ENCODE measurements around the gene PELI2.
"Not testable (repeated sequence)": the region's sequence is repeated elsewhere in the genome, so short reads cannot be mapped to it uniquely, and the experiment has no call there.

PELI2 gene

DNA sequence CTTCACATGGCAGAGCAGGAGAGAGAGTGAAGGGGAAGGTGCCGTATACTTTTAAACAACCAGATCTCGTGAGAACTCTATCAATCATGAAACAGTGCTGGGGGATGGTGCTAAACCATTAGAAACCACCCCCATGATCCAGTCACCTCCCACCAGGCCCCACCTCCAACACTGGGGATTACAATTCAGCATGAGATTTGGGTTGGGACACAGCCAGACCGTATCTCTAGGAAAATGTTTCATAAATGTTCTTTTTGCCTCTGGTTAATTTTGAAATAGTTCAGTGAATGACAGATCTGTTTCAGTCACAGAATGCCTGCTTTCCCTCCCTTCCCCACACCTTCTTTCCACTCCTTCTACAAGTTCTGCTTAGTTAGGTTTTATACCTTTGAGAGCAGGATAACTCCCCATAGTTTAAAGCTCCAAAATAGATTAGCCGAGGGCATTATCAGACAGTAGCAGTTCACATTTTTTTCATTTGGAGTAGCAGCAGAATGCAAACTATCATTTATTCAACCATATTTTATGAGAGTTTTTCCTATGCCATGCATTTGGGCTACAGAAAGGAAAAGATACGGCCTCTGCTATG, 27.1 kb downstream of the PELI2 start:
- DNase-seq: no peak

DNA sequence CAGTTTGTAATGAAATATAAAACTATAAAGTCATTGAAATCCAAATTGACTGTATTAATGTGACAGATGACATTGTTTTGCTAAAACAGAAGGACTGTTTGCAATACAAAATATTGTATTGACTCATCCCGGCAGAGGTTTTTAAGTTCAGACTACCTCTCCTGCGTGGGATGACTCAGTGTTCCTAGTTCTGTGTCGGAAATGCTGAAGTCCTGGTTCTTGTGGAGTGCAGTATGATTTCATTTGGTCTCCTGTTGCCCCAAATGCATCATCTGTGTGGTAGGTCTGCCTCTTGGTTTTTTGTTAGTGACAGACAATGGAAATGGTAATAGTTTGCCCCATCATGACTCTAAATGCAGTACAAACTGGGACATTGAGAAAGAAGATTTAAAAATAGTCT, 27.8 kb downstream of the PELI2 start:
- DNase-seq: no peak

GRCh38 chr14:56147449-56147848, 29.2 kb downstream of the PELI2 start:
- no peak for DNase-seq

DNA sequence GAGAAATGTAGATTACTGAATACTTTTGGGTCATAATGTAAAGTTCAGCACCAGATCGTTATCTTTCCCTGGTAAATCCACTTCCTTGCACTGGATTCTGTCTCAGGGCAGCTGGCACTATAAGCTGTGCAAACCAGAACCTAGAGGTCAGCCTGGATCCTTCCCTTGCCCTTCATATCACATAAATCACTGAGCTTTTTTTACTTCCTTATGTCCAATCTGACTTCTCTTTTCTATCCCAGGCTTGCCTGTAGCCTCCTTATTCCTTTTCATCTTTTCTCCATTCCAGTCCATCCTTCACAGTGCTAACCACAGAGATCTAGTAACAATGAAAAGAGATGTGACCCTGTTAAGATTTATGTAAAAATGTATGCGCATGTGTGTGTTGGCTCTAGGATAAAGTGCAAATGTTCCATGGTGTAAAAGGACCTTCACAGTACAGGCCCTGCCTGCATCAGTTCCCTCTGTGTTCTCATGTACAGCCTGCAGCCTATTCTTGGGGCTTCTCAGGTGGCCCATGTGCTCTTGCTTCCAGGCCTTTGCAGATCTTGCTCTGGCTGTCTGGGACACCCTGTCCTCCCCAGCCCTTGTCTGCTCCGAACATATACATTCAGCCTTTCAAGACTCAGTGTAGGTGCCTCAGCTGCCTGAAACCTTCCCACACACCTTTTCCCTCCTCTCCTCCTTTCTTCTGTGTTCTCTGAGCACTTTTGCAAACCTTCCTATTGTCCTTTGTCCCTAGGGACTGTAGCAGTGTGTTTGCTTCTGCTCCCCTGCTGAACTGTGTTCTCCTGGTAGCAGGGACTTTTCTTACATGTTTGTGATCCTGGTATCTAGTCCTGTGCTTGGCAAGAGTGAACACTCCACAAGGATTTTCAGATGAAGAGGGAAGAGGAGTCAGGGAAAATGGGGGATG, 30.0 kb downstream of the PELI2 start:
- no peak for DNase-seq

DNA sequence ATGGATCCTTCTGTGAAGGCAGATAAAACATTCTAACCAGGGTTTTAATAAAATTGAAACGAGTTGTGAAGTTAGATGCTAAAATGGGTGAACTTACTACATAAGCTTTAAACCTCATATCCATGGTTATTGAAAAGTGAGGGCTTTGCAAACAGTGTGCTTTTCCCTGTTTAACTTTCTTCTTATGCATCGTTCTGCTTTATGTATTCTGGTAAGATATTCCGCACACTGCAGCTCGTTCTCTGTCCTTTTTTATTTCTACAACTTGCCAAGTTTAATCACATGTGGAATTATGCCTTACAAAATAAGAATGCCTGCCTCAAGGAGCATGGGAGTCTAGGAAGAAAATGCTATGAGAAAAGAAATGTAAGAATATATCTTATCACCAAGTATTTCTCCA, 30.9 kb downstream of the PELI2 start:
- no peak for DNase-seq

GRCh38 chr14:56149995-56150394, 31.8 kb downstream of the PELI2 start:
- no peak for DNase-seq

- DNase-seq: no peak
Observed at GRCh38 chr14:56150645-56151345, 32.6 kb downstream of the PELI2 start.

DNA sequence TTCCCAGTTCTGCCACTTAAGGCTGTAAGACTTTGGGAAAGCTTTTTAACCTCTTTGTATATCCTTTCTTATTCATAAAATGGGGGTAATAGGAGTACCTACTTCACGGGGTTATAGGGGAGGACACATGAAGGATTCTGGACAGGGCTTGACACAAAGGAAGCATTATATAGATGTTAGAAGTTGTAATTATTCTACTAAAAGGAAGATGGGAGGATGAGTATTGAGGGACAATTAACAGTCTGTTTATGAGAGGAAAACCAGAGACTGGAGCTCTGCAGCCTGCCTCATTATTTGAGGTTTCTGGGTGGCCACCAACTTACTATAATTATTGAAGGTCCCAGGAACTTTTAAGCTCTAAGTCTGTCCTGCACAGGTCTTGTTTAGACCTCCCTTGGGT, 34.0 kb downstream of the PELI2 start:
- no peak for DNase-seq

GRCh38 chr14:56153267-56153666, 35.1 kb downstream of the PELI2 start:
- DNase-seq: no peak

DNA sequence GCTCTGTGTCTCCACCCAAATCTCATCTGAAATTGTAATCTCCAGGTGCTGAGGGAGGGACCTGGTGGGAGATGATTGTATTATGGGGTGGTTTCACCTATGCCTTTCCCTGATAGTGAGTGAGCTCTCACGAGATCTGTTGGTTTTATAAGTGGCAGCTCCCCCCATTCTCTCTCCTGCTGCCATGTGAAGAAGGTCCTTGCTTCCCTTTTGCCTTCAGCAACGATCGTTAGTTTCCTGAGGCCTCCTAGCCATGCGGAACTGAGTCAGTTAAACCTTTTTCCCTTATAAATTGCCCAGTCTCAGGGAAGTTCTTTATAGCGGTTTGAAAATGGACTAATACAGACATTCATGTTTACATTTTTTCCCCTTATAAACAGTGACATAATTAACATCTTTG, 36.1 kb downstream of the PELI2 start:
- no peak for DNase-seq

DNA sequence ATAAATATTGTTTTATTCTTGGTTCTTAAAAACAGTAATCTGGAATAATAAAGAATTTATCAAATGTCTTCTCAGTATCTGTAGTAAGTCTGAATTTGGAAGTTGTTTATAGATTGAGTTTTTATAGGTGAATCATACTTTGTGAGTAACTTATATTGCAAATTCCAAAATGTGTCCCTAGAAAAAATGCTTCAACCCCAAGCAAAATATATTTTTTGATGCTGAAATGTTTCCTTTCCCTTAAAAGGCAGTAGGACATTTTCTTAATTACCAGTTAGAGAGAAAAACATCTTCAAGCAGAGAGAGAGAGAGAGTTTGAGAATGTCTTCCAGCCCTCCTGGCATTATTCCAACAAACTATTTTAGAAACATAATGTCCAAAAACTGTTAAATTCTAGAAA, 37.9 kb downstream of the PELI2 start:
- no peak for DNase-seq

DNA sequence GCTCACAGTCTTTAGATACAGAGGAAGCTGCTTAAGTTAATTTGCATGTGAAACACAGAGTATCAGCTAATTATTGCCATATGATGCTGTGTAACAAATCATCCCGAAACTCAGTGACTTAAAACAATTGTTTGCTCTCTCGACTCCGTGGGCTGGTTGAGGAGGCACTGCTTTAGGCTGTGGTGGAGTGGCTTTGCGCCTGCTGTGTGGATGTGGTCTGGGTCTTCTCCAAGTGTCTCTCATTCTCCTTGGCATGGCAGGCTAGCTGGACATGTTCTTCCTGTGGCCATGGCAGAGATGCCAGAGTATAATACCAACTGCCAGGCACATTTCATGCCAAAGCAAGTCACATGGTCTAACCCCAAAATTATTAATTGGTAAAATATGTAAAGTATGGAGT, 40.9 kb downstream of the PELI2 start:
- no peak for DNase-seq

DNA sequence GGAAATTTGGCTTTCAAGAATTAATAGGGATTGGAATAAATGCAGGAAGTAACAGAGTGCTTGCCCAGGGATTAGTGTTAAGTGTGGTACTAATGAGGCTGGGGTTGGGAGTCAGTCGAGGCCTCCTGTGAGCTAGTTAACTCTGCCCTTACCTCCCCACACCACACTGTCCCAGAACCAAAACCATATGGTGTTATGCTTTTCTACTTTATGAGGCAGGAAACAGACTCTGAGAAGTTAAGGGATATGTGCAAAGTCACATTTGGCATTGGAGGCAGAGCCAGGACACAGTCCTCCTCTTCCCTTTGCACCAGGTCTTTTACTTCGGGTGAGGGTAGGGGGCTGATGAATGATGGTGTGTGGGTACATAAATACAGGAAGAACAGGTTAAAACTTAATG, 41.9 kb downstream of the PELI2 start:
- no peak for DNase-seq

- no peak for DNase-seq
Observed at GRCh38 chr14:56161658-56162057, 43.4 kb downstream of the PELI2 start.

GRCh38 chr14:56162476-56162875, 44.3 kb downstream of the PELI2 start:
- peak; percentile 14 for DNase-seq

DNA sequence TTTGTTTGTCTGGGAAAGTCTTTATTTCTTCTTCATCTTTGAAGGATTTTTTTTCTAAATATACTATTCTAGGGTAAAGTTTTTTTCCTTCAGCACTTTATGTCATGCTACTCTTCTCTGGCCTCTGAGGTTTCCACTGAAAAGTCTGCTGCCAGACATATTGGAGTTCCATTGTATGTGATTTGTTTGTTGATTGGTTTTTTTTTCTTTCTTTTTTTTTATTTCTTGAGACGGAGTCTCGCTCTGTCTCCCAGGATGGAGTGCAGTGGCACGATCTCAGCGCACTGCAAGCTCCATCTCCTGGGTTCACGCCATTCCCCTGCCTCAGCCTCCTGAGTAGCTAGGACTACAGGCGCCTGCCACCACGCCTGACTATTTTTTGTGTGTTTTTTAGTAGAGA, 48.4 kb downstream of the PELI2 start:
- DNase-seq: not testable (repeated sequence)

DNA sequence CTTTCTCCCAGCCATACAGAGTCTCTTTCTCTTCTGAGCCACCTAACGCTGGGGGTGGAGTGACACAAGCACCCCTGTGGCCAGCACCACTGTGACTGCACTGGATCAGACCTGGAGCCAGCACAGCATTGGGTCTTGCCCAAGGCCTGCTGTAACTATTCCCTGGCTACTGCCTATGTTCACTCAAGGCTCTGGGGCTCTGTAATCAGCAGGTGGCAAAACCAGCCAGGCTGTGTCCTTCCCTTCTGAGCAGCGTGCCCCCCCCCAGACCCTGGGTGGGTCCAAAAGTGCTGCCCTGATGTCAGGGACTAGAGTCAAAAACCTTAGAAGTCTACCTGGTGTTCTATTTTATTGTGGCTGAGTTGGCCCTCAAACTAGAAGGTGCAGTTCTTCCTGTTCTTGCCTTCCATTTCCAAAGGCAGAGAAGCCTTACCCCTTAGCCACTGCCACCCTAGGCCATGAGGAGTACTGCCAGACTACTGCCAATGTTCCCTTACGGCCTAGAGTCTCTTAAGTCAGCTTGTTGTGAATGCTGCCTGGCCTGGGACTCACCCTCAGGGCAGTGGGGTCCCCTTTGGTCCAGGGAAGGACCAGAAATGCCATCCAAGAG, 49.9 kb downstream of the PELI2 start:
- DNase-seq: no peak

DNA sequence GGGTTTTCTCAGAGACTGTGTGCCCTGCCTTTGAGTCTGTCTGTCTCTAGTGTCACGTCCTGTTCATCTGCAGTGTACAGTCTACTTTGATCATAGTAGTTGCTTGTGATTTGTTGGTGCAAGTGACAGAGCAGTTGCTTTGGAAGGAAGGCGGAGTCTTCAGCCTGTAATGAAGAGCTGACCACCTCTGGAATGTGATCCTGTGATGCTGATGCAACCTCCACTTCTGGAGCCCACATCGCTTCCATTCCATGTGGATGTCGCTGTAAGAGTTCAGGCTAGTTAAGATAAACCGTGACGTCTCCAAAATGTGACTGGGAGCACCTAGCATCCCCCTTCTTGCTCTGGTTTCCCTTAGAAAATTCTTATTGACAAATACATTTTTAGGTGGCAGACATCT, 51.8 kb downstream of the PELI2 start:
- DNase-seq: no peak

DNA sequence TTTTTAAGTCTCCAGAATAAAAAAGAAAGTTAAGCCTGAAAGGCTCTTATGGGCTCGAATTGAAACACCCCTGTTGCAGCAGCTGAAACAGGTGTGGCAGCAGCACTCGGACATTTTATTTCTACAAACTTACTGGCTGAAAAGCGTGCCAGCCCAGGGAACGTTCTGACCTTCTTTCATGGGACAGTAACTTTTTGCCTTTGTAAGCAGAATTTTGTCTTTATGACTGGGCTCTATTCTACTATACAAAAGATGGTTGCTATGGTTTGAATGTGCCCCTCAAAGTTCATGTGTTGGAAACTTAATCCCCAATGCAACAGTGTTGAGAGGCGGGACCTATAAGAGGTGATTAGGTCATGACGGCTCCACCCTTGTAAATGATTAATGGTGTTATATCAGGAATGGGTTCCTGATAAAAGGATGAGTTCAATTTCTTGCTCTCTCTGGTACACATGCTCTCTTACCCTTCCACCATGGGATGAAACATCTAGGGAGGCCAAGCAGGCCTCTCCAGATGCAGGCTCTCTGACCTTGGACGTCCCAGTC, 52.7 kb downstream of the PELI2 start:
- no peak for DNase-seq

DNA sequence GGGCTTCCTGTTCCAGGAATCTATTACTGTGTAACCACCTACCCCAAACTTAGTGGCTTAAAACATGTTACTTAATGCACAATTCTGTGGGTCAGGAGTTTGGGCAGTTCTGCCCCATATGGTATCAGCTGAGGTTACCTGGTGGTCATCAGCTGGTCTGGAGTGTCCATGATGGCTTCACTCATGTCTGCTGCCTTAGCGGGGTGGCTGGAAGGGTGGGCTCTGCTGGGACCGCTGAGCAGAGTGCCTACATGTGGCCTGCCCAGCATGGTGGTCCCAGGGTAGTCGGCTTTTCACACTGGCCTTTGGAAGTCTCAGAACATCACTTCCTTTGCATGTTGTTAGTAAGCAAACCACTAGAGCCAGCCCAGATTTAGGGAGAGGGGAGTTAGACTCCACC, 53.9 kb downstream of the PELI2 start:
- no peak for DNase-seq

DNA sequence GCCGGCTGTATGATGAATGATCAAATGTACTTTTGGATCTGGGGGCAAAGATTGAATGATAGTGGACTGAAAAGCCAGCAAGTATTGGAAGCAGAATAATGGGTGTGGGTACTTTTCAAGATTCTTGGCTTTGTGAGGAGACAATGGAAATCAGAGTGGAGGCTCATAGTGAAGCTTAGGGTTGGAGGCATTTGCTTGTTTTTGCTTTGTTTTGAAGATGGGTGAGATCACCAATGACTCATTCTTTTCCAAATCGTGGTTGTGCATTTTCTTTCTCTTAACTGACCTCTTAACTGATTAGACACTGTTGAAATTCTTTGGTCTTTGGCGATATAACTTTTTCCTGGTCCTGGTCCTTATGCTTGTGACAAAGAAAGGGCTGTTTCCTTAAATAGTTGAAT, 54.4 kb downstream of the PELI2 start:
- DNase-seq: peak; percentile 66

- no peak for DNase-seq
Observed at GRCh38 chr14:56173365-56173922, 55.2 kb downstream of the PELI2 start.

DNA sequence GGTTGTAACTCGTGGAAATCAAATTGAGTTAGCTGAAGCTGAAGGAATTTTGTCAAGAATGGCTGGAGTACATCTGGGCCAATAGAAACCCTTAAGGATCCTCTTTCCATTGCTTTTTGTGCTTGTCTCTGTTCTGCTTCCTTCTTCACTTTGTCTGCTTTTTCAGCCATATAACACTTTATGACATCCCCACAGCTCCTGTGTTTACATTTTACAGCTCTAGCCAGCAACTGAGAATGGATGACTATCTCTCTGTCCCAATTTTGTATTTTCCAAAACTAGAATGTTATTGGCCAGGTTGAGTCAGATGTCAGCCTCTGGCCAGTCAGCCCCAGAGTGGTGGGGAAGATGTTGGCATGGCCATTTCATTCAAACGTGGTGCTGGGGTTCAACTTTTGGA, 57.6 kb downstream of the PELI2 start:
- no peak for DNase-seq

Data from OCI-M1 (cell line).